NT2/D1 (cell line): ENCODE data around the gene MPV17L.
"Not testable (repeated sequence)": the region's sequence is repeated elsewhere in the genome, so short reads cannot be mapped to it uniquely, and the experiment has no call there.

ENCODE experiments used
- DNase-seq: peaks from one replicate; pipeline ENCODE4 v3.0.0-alpha.2; 2011; ENCODE audit warnings: low read depth, low spot score
- H3K27me3 ChIP-seq: 2 replicates; pipeline ENCODE4 v1.6.0; 2011; ENCODE audit warnings: mild to moderate bottlenecking; ENCODE audit not compliant: insufficient read length, insufficient read depth
- H3K36me3 ChIP-seq: 2 replicates; pipeline ENCODE4 v1.6.1; 2011; ENCODE audit warnings: mild to moderate bottlenecking, low read length, mixed read lengths; ENCODE audit not compliant: insufficient read depth, insufficient read length
- H3K4me1 ChIP-seq: 2 replicates; pipeline ENCODE4 v1.5.1; 2011; ENCODE audit not compliant: insufficient read depth, insufficient read length
- H3K4me3 ChIP-seq: 2 replicates; pipeline ENCODE4 v1.5.1; 2011; ENCODE audit warnings: low read depth; ENCODE audit not compliant: insufficient read length
- H3K9ac ChIP-seq: 2 replicates; pipeline ENCODE4 v1.6.0; 2011; ENCODE audit warnings: low read depth; ENCODE audit not compliant: insufficient read length
- H3K9me3 ChIP-seq: 2 replicates; pipeline ENCODE4 v1.5.1; 2011; ENCODE audit warnings: mild to moderate bottlenecking, low read length; ENCODE audit not compliant: insufficient read depth
- SUZ12 ChIP-seq: IDR thresholded peaks from 2 replicates; pipeline ENCODE4 v1.6.1; 2011; ENCODE audit not compliant: insufficient read length, insufficient read depth; ENCODE audit errors: extremely low read depth
- YY1 ChIP-seq: IDR thresholded peaks from 2 replicates; pipeline ENCODE4 v1.6.1; 2011; ENCODE audit not compliant: insufficient read length, insufficient read depth
- ZNF274 ChIP-seq: IDR thresholded peaks from 2 replicates; pipeline ENCODE4 v1.6.1; 2011; ENCODE audit warnings: mild to moderate bottlenecking, low read depth, low read length

Gene MPV17L

DNA sequence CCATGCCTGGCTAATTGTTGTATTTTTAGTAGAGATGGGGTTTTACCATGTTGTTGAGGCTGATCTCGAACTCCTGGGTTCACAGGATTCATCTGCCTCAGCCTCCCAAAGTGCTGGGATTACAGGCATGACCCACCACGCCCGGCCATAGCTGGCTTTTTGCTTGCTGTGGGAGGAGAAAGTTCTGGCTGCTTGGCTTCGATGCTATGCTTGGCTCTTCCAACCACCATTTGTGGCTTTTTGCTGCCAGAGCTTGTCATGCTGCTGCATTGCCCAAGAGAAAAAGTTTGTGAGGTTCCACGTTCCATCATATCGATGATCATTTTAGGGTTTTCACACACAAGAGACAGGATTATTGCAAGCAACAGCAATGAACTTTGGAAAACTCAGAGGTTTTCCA, 55.1 kb downstream of the MPV17L start:
- Histone ChIP-seq H3K4me1 (no peaks in the 10 kb centered on the region), H3K9ac (no peak overlapping the region), H3K27me3 (no peaks in the 10 kb centered on the region), H3K4me3 (no peak overlapping the region), H3K9me3 (no peaks in the 10 kb centered on the region), H3K36me3 (no peaks in the 10 kb centered on the region)
- no peak for DNase-seq
- TF ChIP-seq SUZ12 = no peak
- no peak for TF ChIP-seq YY1
- TF ChIP-seq ZNF274 = no peak

DNA sequence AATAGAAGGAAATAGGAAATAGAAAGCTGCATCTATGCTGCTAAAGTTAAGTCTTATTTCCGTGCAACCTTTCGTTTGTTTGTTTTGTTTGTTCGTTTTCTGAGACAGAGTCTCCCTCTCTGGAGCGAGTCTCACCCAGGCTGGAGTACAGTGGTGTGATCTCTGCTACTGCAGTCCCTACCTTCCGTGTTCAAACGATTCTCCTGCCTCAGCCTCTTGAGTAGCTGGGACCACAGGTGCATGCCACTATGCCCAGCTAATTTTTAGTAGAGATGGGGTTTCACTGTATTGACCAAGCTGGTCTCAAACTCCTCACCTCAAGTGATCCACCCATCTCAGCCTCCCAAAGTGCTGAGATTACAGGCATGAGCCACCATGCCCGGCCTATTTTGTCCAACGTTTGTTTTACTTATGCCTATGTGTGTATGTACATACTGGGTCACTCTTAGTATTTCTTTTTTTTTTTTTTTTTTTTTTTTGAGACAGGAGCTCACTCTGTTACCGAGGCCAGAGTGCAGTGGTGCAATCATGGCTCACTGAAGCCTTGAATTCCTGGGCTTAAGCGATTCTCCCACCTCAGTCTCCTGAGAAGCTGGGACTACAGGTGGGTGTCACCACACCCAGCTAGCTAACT, 55.7 kb downstream of the MPV17L start:
- H3K36me3 ChIP-seq = no peaks in the 10 kb centered on the region
- H3K27me3 ChIP-seq = no peaks in the 10 kb centered on the region
- no peaks in the 10 kb centered on the region for H3K9me3 ChIP-seq
- H3K4me3 ChIP-seq = no peak overlapping the region
- no peaks in the 10 kb centered on the region for H3K4me1 ChIP-seq
- no peak for TF ChIP-seq YY1
- TF ChIP-seq ZNF274 = no peak
- TF ChIP-seq SUZ12 = no peak
- no peak for DNase-seq
- no peak overlapping the region for H3K9ac ChIP-seq

DNA sequence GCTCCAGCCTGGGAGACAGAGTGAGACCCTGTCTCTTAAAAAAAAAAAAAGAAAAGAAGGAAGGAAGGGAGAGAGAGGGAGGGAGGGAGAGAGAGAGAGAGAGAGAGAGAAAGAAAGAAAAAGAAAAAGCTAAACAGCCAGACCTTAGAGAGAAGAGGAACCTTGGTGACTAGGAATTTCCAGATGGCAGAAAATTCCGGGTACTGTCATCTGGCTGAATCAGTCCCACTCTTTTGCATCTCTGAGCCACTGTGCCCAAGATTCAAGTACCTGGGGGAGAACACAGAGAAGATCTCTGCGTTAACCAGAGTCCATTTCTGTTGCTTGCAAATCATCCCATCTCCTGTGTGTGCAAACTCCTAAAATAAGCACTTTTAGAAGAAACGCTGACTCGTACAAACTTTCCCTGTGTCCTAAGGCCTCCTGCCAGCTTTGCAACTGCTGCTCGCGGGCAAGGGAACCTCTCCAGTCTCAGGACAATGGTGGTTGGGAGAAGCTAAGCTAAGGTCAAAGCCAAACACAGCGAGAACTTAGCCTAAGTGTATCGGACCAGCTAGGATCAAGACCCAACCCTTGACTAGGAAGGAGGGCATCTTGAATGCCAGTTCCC, 56.8 kb downstream of the MPV17L start:
- H3K36me3 ChIP-seq = no peaks in the 10 kb centered on the region
- H3K4me3 ChIP-seq = no peak overlapping the region
- no peak for TF ChIP-seq YY1
- no peaks in the 10 kb centered on the region for H3K9me3 ChIP-seq
- no peaks in the 10 kb centered on the region for H3K27me3 ChIP-seq
- H3K4me1 ChIP-seq = no peaks in the 10 kb centered on the region
- no peak for DNase-seq
- no peak overlapping the region for H3K9ac ChIP-seq

GRCh38 chr16:15453296-15453695, 57.7 kb downstream of the MPV17L start:
- H3K36me3 ChIP-seq, H3K9me3 ChIP-seq, DNase-seq, H3K4me1 ChIP-seq, H3K4me3 ChIP-seq, H3K27me3 ChIP-seq, H3K9ac ChIP-seq: not testable (repeated sequence)

GRCh38 chr16:15454933-15455332, 59.4 kb downstream of the MPV17L start:
- not testable (repeated sequence) for H3K4me1 ChIP-seq, H3K27me3 ChIP-seq, H3K4me3 ChIP-seq, H3K9ac ChIP-seq, H3K36me3 ChIP-seq, DNase-seq, H3K9me3 ChIP-seq

- Histone ChIP-seq H3K36me3 (no peaks in the 10 kb centered on the region), H3K9ac (no peak overlapping the region), H3K4me3 (no peak overlapping the region), H3K27me3 (no peaks in the 10 kb centered on the region), H3K9me3 (no peaks in the 10 kb centered on the region), H3K4me1 (no peaks in the 10 kb centered on the region)
- TF ChIP-seq SUZ12 = no peak
- TF ChIP-seq YY1 = no peak
- no peak for TF ChIP-seq ZNF274
- DNase-seq = no peak
These were observed 61.8 kb downstream of the MPV17L start for GRCh38 chr16:15457400-15457799.

DNA sequence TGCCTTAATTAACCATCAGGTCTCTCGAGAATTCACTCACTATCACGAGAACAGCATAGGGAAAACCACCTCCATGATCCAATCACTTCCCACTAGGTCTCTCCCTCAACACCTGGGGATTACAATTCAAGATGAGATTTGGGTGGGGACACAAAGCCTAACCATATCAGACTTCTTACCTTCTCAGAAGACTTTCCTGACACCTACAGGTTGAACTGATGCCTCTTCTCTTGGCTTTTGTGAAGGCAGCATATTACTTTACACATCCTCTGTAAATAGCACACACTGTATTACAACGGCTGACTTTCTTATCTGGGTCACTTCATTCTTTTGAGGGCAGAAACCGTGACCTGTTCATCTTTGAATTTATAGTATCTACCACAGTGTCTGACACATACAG, 62.4 kb downstream of the MPV17L start:
- H3K4me3 ChIP-seq = no peak overlapping the region
- no peaks in the 10 kb centered on the region for H3K4me1 ChIP-seq
- no peak for DNase-seq
- no peaks in the 10 kb centered on the region for H3K36me3 ChIP-seq
- H3K9ac ChIP-seq = no peak overlapping the region
- no peaks in the 10 kb centered on the region for H3K27me3 ChIP-seq
- H3K9me3 ChIP-seq = no peaks in the 10 kb centered on the region
- TF ChIP-seq SUZ12 (no peak), ZNF274 (no peak), YY1 (no peak)

GRCh38 chr16:15459791-15460190, 64.2 kb downstream of the MPV17L start:
- TF ChIP-seq YY1 = no peak
- no peak for TF ChIP-seq SUZ12
- TF ChIP-seq ZNF274 = no peak

More at GRCh38 chr16:15459791-15460190, 64.2 kb downstream of the MPV17L start:
- no peaks in the 10 kb centered on the region for H3K27me3 ChIP-seq
- H3K4me1 ChIP-seq = no peaks in the 10 kb centered on the region
- H3K4me3 ChIP-seq = no peak overlapping the region
- DNase-seq = no peak
- no peak overlapping the region for H3K9ac ChIP-seq
- no peaks in the 10 kb centered on the region for H3K36me3 ChIP-seq
- no peaks in the 10 kb centered on the region for H3K9me3 ChIP-seq
